SK-N-SH (cell line): Measurements from ENCODE around the gene VPS18. TPM values are rescaled to one million over a fixed set of nuclear protein-coding genes. Genes with fewer than 3 reads are reported as not detected.

Source experiments
- CTCF ChIA-PET: fragments of 300-600, 350-600 bp; formaldehyde crosslinking; extraction: SDS; loops from one replicate; lab custom pipeline; 2021; lab: Yijun Ruan, JAX
- POLR2A ChIA-PET: fragments of 350-600 bp; sonication (Branson Sonifier 250); formaldehyde crosslinking; extraction: SDS; loops from one replicate; lab custom pipeline; 2020; ENCODE audit warnings: antibody characterized with exemption, inconsistent platforms; lab: Yijun Ruan, JAX
- DNase-seq: peaks from one replicate; pipeline ENCODE4 v3.0.0; 2012
- H2AFZ ChIP-seq: fragments of 200-600 bp; sonication (generic); 2 replicates; pipeline ENCODE4 v1.8.1; 2016; ENCODE audit warnings: antibody characterized with exemption, mild to moderate bottlenecking, low read depth
- H3F3A ChIP-seq: fragments of 200-600 bp; sonication (generic); replicated peaks from 2 replicates; pipeline ENCODE3; 2016; ENCODE audit warnings: antibody characterized with exemption, mild to moderate bottlenecking; ENCODE audit not compliant: insufficient read depth
- H3K27ac ChIP-seq, 2 experiments: fragments of 200-500 bp in 1 of 2; fragments of 200-600 bp in 1 of 2; sonication (Bioruptor generic) in 1 of 2; sonication (generic), shearing (Covaris generic) in 1 of 2; 2 replicates each; pipeline versions ENCODE4 v1.5.1 to v1.6.1; 2014 to 2016; ENCODE audit warnings: low read depth in 2 of 2, inconsistent platforms in 1 of 2, low read length in 1 of 2, mild to moderate bottlenecking in 1 of 2, mixed read lengths in 1 of 2
- H3K27me3 ChIP-seq: fragments of 200-600 bp; sonication (generic), shearing (Covaris generic); 2 replicates; pipeline ENCODE4 v1.6.1; 2016; ENCODE audit warnings: mixed run types; ENCODE audit not compliant: insufficient read depth
- H3K36me3 ChIP-seq, 2 experiments: fragments of 200-500 bp in 1 of 2; fragments of 200-600 bp in 1 of 2; sonication (Bioruptor generic) in 1 of 2; sonication (generic) in 1 of 2; replicated peaks in 1 of 2; 2 replicates each; pipeline versions ENCODE3 to v1.5.1; 2014 to 2016; ENCODE audit warnings: low read length in 1 of 2, mild to moderate bottlenecking in 1 of 2; ENCODE audit not compliant: insufficient read depth in 2 of 2, control insufficient read depth in 1 of 2
- H3K4me1 ChIP-seq, 2 experiments: fragments of 200-500 bp in 1 of 2; fragments of 200-600 bp in 1 of 2; sonication (Bioruptor generic) in 1 of 2; sonication (generic), shearing (Covaris generic) in 1 of 2; 2 replicates each; pipeline versions ENCODE4 v1.5.1 to v1.6.1; 2014 to 2016; ENCODE audit warnings: low read depth in 1 of 2, low read length in 1 of 2, mixed run types in 1 of 2; ENCODE audit not compliant: insufficient read depth in 2 of 2, control insufficient read depth in 1 of 2
- H3K4me2 ChIP-seq: fragments of 200-600 bp; sonication (generic), shearing (Covaris generic); 2 replicates; pipeline ENCODE4 v1.6.1; 2017; ENCODE audit warnings: mixed run types
- H3K4me3 ChIP-seq, 2 experiments: fragments of 200-500 bp in 1 of 2; fragments of 200-600 bp in 1 of 2; sonication (Bioruptor generic) in 1 of 2; sonication (generic), shearing (Covaris generic) in 1 of 2; 2 replicates each; pipeline versions ENCODE4 v1.5.1 to v1.8.1; 2014 to 2016; ENCODE audit warnings: low read depth in 2 of 2, inconsistent platforms in 1 of 2, low read length in 1 of 2, mild to moderate bottlenecking in 1 of 2, mixed read lengths in 1 of 2, moderate library complexity in 1 of 2
- H3K79me2 ChIP-seq: fragments of 200-600 bp; sonication (generic); 2 replicates; pipeline ENCODE4 v1.8.1; 2017; ENCODE audit warnings: mild to moderate bottlenecking; ENCODE audit not compliant: insufficient read depth
- H3K9ac ChIP-seq: fragments of 200-600 bp; sonication (generic); 2 replicates; pipeline ENCODE4 v1.6.1; 2017; ENCODE audit warnings: mixed run types
- H3K9me2 ChIP-seq: fragments of 200-600 bp; sonication (generic); 2 replicates; pipeline ENCODE4 v1.6.1; 2017; ENCODE audit warnings: mixed run types
- H3K9me3 ChIP-seq: fragments of 200-600 bp; sonication (generic); 2 replicates; pipeline ENCODE4 v1.6.1; 2017; ENCODE audit warnings: mixed run types, mild to moderate bottlenecking, moderate library complexity
- H4K20me1 ChIP-seq: fragments of 200-600 bp; sonication (generic); 2 replicates; pipeline ENCODE4 v1.6.1; 2017; ENCODE audit warnings: mild to moderate bottlenecking, mixed run types; ENCODE audit not compliant: insufficient read depth
- CHD2 ChIP-seq: fragments of 150-350 bp; IDR thresholded peaks from 2 replicates; pipeline ENCODE4 v1.6.1; 2018; ENCODE audit warnings: low read length; ENCODE audit not compliant: partially characterized antibody
- FOSL2 ChIP-seq: IDR thresholded peaks from 2 replicates; pipeline ENCODE4 v1.4.0; 2012; ENCODE audit warnings: low read depth, mild to moderate bottlenecking, moderate library complexity, borderline replicate concordance
- FOXJ3 ChIP-seq: sonication (generic); formaldehyde crosslinking; IDR thresholded peaks from 2 replicates; pipeline ENCODE4 v1.5.1; 2020; ENCODE audit warnings: mild to moderate bottlenecking, missing genetic modification reagents
- FOXM1 ChIP-seq: IDR thresholded peaks from 2 replicates; pipeline ENCODE4 v1.4.0; 2012; ENCODE audit warnings: low read depth, mild to moderate bottlenecking
- GABPA ChIP-seq: IDR thresholded peaks from 2 replicates; pipeline ENCODE4 v1.4.0; 2012; ENCODE audit warnings: low read depth, mild to moderate bottlenecking
- GATA2 ChIP-seq: sonication (generic); formaldehyde crosslinking; IDR thresholded peaks from 2 replicates; pipeline ENCODE4 v1.5.0; 2020; ENCODE audit warnings: mild to moderate bottlenecking, missing genetic modification reagents
- JUND ChIP-seq: IDR thresholded peaks from 2 replicates; pipeline ENCODE4 v1.4.0; 2012
- MAX ChIP-seq: IDR thresholded peaks from 2 replicates; pipeline ENCODE4 v1.4.0; 2012; ENCODE audit warnings: low read depth
- NRF1 ChIP-seq: IDR thresholded peaks from 2 replicates; pipeline ENCODE4 v1.6.1; 2012; ENCODE audit warnings: low read depth, mild to moderate bottlenecking, low read length
- POLR2AphosphoS5 ChIP-seq: IDR thresholded peaks from 2 replicates; pipeline ENCODE4 v1.6.1; 2012; ENCODE audit warnings: low read depth, low read length
- RAD21 ChIP-seq: IDR thresholded peaks from 2 replicates; pipeline ENCODE4 v1.6.1; 2012; ENCODE audit warnings: mild to moderate bottlenecking, low read length
- RCOR1 ChIP-seq: fragments of 150-350 bp; IDR thresholded peaks from 2 replicates; pipeline ENCODE4 v1.6.1; 2017; ENCODE audit warnings: antibody characterized with exemption, low read length
- RFX5 ChIP-seq: IDR thresholded peaks from 2 replicates; pipeline ENCODE4 v1.6.1; 2012; ENCODE audit warnings: mild to moderate bottlenecking, improper control_type of control experiment, low read length
- RXRA ChIP-seq: IDR thresholded peaks from 2 replicates; pipeline ENCODE4 v1.4.0; 2012; ENCODE audit warnings: low read depth, mild to moderate bottlenecking, borderline replicate concordance
- SMC3 ChIP-seq: IDR thresholded peaks from 2 replicates; pipeline ENCODE4 v1.6.1; 2012; ENCODE audit warnings: low read depth, low read length, improper control_type of control experiment
- TAF1 ChIP-seq: IDR thresholded peaks from 2 replicates; pipeline ENCODE4 v1.6.1; 2012; ENCODE audit warnings: low read depth, mild to moderate bottlenecking, low read length, moderate library complexity, borderline replicate concordance
- TCF12 ChIP-seq: IDR thresholded peaks from 2 replicates; pipeline ENCODE4 v1.4.0; 2012
- TEAD4 ChIP-seq: IDR thresholded peaks from 2 replicates; pipeline ENCODE4 v1.4.0; 2012; ENCODE audit warnings: mild to moderate bottlenecking, borderline replicate concordance; ENCODE audit not compliant: insufficient read depth
- YY1 ChIP-seq: IDR thresholded peaks from 2 replicates; pipeline ENCODE4 v1.4.0; 2012; ENCODE audit warnings: low read depth, mild to moderate bottlenecking
- ZBTB33 ChIP-seq: IDR thresholded peaks from 2 replicates; pipeline ENCODE4 v1.4.0; 2012; ENCODE audit warnings: low read depth, borderline replicate concordance
- WGBS: methylation state at CpG from one replicate; pipeline ENCODE4 v1.1.6; 2017; ENCODE audit warnings: low lambda C conversion rate; 5-methylcytosine and 5-hydroxymethylcytosine counted together
- polyA plus RNA-seq, 3 experiments: library from polyadenylated mRNA; depleted of rRNA; stranded (reverse); fragments of >200 nt; gene quantifications; 2 replicates each; pipeline ENCODE4 v1.2.3, GENCODE V29; 2012
- TF ChIP-seq, protein P1 (sequence below): IDR thresholded peaks from 2 replicates; pipeline ENCODE4; 2012
- TF ChIP-seq, protein P2 (sequence below): fragments of 150-350 bp; IDR thresholded peaks from 2 replicates; pipeline ENCODE4 v1.6.1; 2016; ENCODE audit warnings: mild to moderate bottlenecking, low read depth, low read length
- TF ChIP-seq, protein P3 (sequence below): fragments of 150-350 bp; IDR thresholded peaks from 2 replicates; pipeline ENCODE4 v1.6.1; 2017; ENCODE audit warnings: antibody characterized with exemption, low read length, low read depth, borderline replicate concordance

The VPS18 gene
- polyA plus RNA-seq, 1 of the 3 experiments (the other 2 are of a cell fraction), result 14.1 TPM

GRCh38 chr15:40938536-40938870 is 44.3 kb downstream of the VPS18 start:
- Histone ChIP-seq H3K27ac (no peak overlapping the region), H3K9me2 (no peaks in the 10 kb centered on the region), H2AFZ (no peak overlapping the region), H3K9me3 (no peaks in the 10 kb centered on the region), H3K4me2 (no peak overlapping the region), H3K79me2 (no peaks in the 10 kb centered on the region)
- CTCF ChIA-PET, result interaction anchor here (0.8 to 33.6 kb wide), 10 partner anchors 8 to 323 kb away, joined by 3 to 675 read pairs (median 6); partner anchors contain the start of genes CHAC1, DLL4 and VPS18
- DNase-seq, result no peak
- TF ChIP-seq SMC3, result no peak
- TF ChIP-seq MAX, result no peak
- TF ChIP-seq, protein P1, sequence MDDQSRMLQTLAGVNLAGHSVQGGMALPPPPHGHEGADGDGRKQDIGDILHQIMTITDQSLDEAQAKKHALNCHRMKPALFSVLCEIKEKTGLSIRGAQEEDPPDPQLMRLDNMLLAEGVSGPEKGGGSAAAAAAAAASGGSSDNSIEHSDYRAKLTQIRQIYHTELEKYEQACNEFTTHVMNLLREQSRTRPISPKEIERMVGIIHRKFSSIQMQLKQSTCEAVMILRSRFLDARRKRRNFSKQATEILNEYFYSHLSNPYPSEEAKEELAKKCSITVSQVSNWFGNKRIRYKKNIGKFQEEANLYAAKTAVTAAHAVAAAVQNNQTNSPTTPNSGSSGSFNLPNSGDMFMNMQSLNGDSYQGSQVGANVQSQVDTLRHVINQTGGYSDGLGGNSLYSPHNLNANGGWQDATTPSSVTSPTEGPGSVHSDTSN, result no peak
- TF ChIP-seq FOSL2, result no peak
- no peak for TF ChIP-seq GATA2 (CRISPR knock-in tag)
- no peak for TF ChIP-seq CHD2
- TF ChIP-seq JUND, result no peak
- no peak for TF ChIP-seq YY1
- TF ChIP-seq TCF12, result no peak
- TF ChIP-seq GABPA, result no peak
- no peak for TF ChIP-seq FOXM1
- TF ChIP-seq, all 33 proteins: peak for 0
- 97% methylated on average over 4 of the region's 6 CpGs for WGBS
- POLR2A ChIA-PET, result no interaction called here
- H3K4me3 ChIP-seq, result no peak overlapping the region
- no peaks in the 10 kb centered on the region for H4K20me1 ChIP-seq
- H3K36me3 ChIP-seq, result no peaks in the 10 kb centered on the region
- H3K4me1 ChIP-seq, result peaks cover 7 to 26% of the 10 kb centered on the region in 2 experiments; a peak in 2 of 4 replicates
- peaks cover 16% of the 10 kb centered on the region for H3F3A ChIP-seq
- H3K9ac ChIP-seq, result no peak overlapping the region
- H3K27me3 ChIP-seq, result no peaks in the 10 kb centered on the region

DNA sequence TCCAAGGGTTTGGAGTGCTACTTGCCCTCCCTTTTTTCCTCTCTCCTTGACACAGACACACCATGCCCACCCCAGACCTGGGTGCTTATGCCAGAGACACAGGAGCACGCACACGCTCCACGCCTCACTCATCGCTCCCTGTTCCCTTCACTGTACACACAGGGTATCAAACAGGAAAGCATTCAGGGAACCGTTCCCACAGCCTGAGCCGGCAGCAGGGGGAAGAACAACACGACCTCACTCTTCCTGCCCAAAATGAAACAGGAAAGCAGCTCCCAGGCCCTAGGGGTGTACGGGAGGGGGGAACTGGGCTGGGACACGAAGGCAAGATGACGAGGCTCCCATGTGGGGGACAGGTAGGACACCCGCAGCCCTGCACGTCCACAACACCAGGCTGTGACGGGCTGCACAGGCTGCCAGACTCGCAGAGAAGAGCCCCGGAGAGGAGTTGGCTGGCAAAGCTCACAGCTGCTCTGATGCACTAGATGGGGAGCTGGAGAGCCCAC is 46.1 kb downstream of the VPS18 start:
- H3K9me3 ChIP-seq, result no peaks in the 10 kb centered on the region
- POLR2A ChIA-PET, result interaction anchor here (2.2 to 3.4 kb wide), 2 partner anchors 12 to 13 kb away, joined by 5 to 47 read pairs; partner anchors contain the start of gene CHAC1
- H3K27me3 ChIP-seq, result no peaks in the 10 kb centered on the region
- peaks cover 7 to 26% of the 10 kb centered on the region in 2 experiments; a peak in 2 of 4 replicates for H3K4me1 ChIP-seq
- no peaks in the 10 kb centered on the region for H3K79me2 ChIP-seq
- H3K9ac ChIP-seq, result no peak overlapping the region
- WGBS, result 90% methylated on average over 15 of the region's 15 CpGs
- H3K4me2 ChIP-seq, result no peak overlapping the region
- no peak overlapping the region for H2AFZ ChIP-seq
- H3K27ac ChIP-seq, result no peak overlapping the region
- H3K9me2 ChIP-seq, result no peaks in the 10 kb centered on the region
- H3K4me3 ChIP-seq, result no peak overlapping the region
- CTCF ChIA-PET, result interaction anchor here (1.2 to 33.6 kb wide), 12 partner anchors 11 to 245 kb away, joined by 3 to 675 read pairs (median 18); partner anchors contain the start of genes CHAC1, DLL4 and VPS18
- peaks cover 16% of the 10 kb centered on the region for H3F3A ChIP-seq
- H3K36me3 ChIP-seq, result no peaks in the 10 kb centered on the region
- DNase-seq, result no peak
- H4K20me1 ChIP-seq, result no peaks in the 10 kb centered on the region
- TF ChIP-seq GABPA (no peak), RXRA (no peak), TAF1 (no peak), TEAD4 (no peak), NRF1 (no peak), FOSL2 (no peak), RAD21 (no peak), ZBTB33 (no peak), TCF12 (no peak), CHD2 (no peak), MAX (no peak), POLR2AphosphoS5 (no peak), RFX5 (no peak), GATA2 (CRISPR knock-in tag) (no peak), FOXJ3 (CRISPR knock-in tag) (no peak), YY1 (no peak), RCOR1 (no peak)
- TF ChIP-seq, protein P2, sequence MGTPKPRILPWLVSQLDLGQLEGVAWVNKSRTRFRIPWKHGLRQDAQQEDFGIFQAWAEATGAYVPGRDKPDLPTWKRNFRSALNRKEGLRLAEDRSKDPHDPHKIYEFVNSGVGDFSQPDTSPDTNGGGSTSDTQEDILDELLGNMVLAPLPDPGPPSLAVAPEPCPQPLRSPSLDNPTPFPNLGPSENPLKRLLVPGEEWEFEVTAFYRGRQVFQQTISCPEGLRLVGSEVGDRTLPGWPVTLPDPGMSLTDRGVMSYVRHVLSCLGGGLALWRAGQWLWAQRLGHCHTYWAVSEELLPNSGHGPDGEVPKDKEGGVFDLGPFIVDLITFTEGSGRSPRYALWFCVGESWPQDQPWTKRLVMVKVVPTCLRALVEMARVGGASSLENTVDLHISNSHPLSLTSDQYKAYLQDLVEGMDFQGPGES, result no peak
- TF ChIP-seq, protein P3, sequence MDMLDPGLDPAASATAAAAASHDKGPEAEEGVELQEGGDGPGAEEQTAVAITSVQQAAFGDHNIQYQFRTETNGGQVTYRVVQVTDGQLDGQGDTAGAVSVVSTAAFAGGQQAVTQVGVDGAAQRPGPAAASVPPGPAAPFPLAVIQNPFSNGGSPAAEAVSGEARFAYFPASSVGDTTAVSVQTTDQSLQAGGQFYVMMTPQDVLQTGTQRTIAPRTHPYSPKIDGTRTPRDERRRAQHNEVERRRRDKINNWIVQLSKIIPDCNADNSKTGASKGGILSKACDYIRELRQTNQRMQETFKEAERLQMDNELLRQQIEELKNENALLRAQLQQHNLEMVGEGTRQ, result no peak
